GM18517 (cell line): Measurements from ENCODE around the gene FGF12.

Experiments
- ATAC-seq: cut with Tn5 transposase; IDR thresholded peaks from one replicate; pipeline ENCODE4 v1.9.1; 2021; ENCODE audit warnings: mild to moderate bottlenecking, moderate library complexity; ENCODE audit not compliant: unreplicated experiment

Gene FGF12

DNA sequence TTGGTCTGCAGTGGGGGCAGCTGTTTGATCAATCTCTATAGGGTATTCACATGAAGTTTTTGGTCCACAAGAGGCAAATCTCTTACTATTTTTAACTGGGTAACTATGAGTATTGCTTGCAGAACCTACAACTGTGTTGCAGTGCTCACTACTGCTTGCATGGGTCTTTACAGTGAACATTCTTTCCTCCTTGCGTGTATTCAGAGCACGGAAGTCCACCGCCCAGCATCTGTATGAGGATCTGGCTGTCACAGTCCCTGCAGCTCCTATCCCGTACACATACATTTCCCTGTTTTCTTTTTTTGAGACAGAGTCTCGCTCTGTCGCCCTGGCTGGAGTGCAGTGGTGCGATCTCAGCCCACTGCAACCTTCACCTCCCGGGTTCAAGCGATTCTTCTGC, 449.9 kb downstream of the FGF12 start:
- ATAC-seq: no peak

DNA sequence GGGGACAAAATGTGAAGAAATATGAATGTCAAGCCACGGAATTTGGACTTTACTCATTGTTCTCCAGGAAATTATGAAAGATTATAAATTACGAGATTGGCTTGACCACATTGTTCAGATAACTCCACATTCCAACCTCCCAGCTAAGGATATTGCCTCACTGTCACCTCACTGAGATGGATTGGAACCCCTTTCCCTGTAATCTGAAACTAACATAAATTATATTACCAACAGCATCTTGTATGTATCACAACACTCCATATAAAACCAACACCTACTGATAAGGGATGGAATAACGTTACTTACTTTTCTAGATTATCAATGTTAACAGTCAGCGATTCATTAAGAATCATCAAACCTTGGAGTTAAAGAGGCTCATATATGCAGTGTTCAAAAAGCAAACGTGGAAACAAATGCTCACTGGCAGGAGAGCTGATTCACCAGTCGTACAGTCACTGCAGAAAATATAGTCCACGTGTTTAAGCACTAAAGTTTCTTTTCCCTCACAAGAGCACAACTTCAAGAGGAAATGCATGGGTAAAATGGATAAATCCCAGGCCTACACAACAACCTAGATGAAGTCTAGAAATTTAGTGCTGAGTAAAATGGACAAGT, 451.5 kb downstream of the FGF12 start:
- ATAC-seq: no peak

DNA sequence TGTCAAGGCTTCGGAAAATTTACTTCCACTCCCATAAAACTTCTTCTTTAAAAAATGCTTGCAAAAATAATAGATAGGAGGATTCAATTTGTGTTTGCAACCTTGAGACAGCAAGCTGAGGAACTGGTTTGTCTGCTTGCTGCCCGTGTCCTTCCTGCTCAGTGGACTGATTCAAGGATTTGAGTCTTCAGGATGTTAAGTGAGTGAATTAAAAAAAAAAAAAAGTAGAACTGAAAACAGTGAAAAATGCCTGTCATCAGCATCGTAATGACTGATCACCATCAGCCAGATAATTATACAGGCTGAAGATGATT, 453.7 kb downstream of the FGF12 start:
- no peak for ATAC-seq

DNA sequence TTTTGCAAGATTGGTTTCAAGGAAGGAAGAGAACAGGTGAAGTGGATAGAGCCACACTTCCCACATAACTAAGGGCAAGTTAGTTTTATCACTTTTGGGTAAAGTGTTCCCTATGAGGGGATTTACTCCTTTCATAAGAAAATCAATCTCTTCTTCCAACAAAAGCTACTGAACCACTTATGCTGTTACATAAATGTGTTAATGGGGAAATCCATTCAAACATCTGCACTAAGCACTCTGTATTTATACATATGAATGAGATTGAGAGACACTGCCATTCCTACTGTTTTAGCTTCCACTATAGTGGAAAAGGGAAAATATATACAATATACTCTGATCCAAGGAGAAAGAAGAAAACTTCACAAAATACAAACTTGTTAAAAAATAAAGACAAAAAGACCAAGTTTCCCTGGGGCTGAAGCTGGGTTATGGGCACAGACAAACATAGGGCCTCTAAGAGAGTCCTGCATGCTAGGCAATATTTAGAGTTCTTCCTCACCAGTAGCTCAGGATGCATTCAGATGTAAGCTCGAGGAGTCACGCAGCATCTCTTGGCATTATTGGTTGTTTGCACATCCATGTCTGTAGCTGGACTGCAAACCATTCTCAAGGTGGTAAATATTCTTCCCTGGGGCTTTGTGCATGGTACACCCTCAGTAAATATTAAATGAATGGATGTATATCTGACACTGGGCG, 454.2 kb downstream of the FGF12 start:
- ATAC-seq: no peak

- no peak for ATAC-seq
Measured at GRCh38 chr3:192262001-192262400, 465.3 kb downstream of the FGF12 start.

DNA sequence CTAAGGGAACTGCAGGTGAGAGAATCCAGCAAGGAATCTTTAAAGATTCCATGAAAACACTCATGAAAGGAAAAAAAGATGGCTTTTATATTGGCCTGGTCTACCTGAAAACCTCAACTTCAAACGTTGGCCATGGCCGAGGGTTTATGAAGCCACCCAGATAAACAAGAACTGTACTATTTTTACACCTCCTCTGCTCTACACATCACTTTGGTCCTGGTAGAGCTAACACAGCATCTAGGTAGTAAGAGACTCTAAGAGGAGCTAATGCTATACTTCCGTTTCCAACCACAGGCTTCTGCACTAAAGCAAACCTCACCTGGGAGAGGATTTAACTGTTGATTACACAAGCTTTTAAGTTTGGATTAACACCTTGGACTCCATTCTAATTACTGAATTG, 466.2 kb downstream of the FGF12 start:
- ATAC-seq: no peak

DNA sequence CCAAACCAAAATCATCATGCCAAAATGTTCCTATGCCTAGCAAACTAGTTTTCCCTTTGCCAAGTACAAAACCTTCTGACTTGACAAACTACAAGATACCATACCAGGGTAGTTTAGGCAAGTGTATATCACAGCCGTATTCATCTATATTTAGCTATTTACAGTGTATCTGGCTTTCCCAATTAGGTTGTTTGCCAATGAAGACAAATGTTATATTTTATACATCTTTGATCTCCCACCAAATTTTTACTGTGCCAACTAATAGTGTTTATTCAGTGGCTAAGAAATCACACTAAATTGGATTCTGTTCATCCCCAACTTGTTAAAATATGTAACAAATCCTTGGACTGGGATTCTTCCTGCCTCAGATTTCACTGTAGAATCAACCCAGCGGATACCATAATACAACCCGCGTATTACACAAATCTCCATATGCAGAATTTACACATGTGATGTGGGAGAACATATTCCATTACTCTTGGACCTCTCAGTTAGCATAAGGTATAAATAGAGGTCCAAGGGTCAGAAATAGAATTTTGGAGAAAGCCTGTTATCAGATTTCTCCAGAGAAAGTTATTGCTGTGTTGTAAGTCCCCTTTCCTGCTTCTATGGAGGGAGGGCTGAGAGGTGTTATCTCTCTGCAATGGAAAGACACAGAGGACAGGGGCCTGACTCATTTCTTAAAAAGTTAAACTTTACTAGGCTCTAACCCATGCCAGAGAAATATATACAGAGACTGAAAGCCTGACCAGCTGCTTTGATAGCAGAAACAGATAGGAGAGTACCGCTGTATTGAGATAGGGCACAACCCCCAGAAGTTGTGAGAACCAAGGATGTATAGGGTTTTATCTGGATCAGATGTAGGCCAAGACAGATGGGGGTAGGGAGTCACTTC, 467.0 kb downstream of the FGF12 start:
- ATAC-seq: no peak

- ATAC-seq: no peak
Measured at GRCh38 chr3:192259661-192260060, 467.7 kb downstream of the FGF12 start.

DNA sequence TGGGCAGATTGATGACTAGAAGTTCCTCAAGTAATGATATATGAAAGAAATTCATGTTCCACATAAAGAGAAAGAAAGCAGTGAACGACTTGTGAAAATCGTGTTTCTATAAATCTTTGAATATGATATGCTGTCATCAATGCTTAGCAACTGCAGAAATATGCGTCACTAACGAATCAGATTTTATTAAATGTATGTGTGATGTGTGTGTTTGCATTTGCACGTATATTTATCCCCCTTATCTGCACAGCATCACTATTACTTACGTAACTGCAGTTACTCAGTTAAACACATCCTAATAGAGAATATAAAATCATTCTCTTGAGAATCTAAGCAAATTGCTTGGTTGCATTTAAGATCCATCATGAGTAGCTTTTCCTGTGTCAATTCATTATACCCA, 468.6 kb downstream of the FGF12 start:
- ATAC-seq: no peak

DNA sequence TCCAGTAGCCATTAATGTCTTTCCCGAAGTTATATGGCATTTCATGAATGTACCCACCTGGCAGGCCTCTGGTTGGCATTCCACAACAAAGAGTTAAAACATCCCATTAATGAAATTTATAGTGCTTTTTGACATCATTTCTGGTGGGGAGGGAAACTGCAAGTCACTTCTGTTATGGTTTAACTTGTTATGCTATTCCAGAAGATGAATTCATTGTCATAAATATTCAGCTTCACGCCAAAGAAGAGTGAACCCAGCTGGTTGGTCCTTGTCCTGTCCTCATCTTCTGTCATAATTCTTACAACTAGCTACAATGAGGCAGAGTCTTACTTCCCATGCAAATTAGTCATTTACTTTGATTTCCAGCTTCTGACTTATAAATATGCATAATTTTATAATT, 471.5 kb downstream of the FGF12 start:
- ATAC-seq: no peak

- ATAC-seq: no peak
Measured at GRCh38 chr3:192253138-192253887, 474.0 kb downstream of the FGF12 start.

DNA sequence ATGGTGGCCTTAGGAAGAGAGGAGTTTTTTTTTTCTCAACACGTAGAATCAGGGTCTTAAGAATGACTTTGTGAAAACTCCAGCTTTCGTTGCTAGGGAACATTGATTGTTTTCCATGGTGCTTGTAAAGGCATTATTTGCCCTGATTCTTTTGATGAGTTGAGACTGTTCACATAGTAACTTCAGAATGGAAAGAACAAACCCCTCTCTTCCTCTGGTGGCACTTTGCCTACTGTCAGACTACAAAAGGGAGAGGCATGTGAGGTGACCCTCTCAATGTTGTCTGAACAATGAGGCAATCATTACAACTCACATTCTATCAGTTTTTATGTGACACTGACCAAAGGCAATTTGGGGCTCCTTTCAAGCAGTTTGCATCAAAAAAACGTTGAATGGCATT, 477.8 kb downstream of the FGF12 start:
- no peak for ATAC-seq

- no peak for ATAC-seq
Measured at GRCh38 chr3:192246847-192247559, 480.3 kb downstream of the FGF12 start.

DNA sequence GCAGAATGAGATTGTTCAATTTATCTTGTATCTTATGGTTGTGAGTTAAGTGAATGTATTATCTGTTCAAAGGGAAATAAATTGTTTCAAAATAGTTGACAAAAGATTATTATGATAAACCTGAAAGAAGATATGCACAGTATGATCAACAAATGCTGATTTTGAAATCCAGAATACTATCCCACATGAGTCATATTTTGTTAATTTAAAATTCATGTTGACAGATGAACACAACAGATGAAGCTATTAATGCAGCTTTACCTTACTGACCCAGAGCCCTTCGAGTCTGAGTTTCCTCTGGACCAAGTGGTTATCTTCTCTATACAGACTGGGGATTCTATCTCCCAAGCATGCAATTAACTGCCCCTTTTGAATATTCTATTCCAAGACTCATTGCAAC, 482.8 kb downstream of the FGF12 start:
- ATAC-seq: no peak

GRCh38 chr3:192239956-192240355, 487.4 kb downstream of the FGF12 start:
- ATAC-seq: no peak

DNA sequence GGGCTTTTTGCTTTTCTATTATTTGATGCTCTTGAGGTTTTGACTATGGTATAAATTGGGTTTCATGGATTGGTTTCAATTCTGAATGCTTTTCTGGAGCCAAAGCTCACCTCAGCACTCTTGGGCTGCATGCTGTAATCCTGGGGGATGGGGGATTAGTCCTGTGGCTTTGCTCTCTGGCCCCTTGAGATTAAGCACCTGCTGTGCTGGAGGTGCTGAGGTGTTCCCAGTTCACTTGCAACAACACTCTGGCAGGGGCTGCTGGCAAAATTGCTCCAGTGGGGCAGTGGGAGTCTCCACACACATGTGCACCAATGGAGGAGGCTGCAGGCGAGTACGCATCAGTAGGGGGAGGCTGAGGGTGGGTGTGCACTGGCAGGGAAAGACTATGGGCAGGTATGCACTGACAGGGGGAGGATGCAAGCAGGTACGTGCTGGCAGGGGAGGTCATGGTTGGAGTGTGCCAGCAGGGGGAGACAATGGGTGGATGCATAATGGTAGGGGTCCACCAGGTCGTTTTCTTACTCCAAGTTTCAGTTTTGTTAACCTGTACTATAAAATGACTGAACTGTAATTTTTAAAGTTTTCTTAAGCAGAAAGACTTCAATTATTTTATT, 489.2 kb downstream of the FGF12 start:
- ATAC-seq: no peak

- ATAC-seq: no peak
Measured at GRCh38 chr3:192229866-192230265, 497.5 kb downstream of the FGF12 start.

DNA sequence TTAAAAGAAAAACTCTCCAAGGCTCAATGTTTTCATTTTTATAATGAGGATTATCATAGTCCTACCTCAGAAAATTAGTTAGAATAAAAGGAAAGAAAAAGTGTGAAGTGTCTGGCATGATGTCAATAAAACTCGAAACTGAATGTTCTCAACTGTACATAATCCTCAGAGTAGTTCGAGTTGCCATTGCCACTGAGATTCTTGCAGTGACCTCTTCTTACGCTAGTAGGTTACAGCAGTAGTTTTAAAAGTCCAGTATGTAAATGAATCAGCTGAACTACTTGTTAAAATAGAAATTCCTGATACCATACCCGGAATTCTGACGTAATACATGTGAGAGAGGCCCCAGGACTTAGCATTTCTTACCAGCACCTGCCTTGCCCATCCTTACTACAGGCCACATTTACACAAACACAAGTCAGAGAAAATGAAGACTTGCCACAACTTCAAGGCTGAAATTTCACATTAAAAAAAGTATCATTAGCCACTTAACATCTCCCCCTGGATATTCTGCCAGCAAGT, 502.6 kb downstream of the FGF12 start:
- ATAC-seq: no peak

- no peak for ATAC-seq
Measured at GRCh38 chr3:192223815-192224214, 503.5 kb downstream of the FGF12 start.

GRCh38 chr3:192220915-192221314, 506.4 kb downstream of the FGF12 start:
- ATAC-seq: no peak
